Sigmoid colon (tissue), 4 donors: Measurements from ENCODE around the gene CD101.

Experiments used
- CTCF ChIP-seq, 4 experiments: fragments of 450-650 bp in 3 of 4; fragments of 200-600 bp in 1 of 4; IDR thresholded peaks; one replicate each; pipeline ENCODE4 v1.5.1; 2016 to 2019; ENCODE audit warnings: antibody characterized with exemption in 4 of 4, mild to moderate bottlenecking in 3 of 4, moderate library complexity in 2 of 4
- EP300 ChIP-seq, 4 donors: sonication (generic); formaldehyde crosslinking; IDR thresholded peaks; one replicate each; pipeline ENCODE4 v1.6.1; 2017; ENCODE audit warnings: antibody characterized with exemption in 4 of 4
- POLR2A ChIP-seq, 2 donors: fragments of 450-650 bp; IDR thresholded peaks; one replicate each; pipeline ENCODE4 v1.6.1; 2016; ENCODE audit warnings: antibody characterized with exemption in 2 of 2, mild to moderate bottlenecking in 2 of 2, moderate library complexity in 2 of 2

DNA sequence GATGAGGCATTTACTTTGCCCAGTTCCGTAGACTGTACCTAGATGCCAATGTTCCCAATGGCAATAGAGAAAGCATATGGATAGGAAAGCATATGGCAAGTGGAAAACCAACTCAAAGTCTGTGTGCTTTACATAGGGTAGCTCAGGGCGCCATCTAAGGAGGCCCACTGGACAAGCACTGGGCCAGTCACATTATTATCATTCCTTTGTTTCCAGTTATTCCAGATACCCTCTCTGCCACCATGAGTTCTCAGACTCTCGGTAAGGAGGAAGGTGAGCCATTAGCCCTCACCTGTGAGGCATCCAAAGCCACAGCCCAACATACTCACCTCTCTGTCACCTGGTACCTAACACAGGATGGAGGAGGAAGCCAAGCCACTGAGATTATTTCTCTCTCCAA lies 9.8 kb downstream of the CD101 start:
- TF ChIP-seq POLR2A (IDR thresholded peaks at IDR 0.05) (no peak), CTCF (IDR thresholded peaks at IDR 0.05) (no peak), EP300 (IDR thresholded peaks at IDR 0.05) (no peak)
